Fibroblast of peridontal ligament (primary cell): ENCODE data around the gene RTP2.
A peak's percentile ranks its signal among the peaks of the same experiment; 100 is the strongest.

Experiments used
- DNase-seq: peaks from one replicate; pipeline ENCODE4 v3.0.0-alpha.2; 2010; ENCODE audit errors: extremely low read depth

RTP2 gene

DNA sequence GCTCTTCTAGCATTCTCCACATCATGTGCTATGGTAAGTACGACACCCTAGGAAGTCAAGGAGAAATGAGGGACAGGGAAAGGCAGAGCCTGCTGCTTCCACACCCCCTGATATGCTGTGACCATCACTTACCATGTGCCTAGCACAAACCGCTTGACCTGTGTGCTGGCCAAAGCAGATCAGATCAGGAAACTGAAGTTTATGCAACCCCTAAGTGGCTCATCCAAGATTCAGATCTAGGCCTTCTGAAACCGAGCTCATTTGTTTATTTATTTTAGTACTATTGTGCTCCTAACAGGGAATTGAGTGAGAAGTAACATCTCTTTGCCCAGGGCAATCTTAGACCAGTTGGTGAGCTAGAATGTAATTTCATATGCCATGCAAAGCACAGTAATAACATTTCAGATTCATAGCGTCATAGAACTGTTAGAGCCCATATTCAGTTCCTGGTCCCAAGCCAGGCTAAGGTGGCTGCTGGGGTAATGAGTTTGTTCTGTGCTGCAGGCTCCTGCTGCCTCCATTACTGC lies at the start of gene RTP2:
TSS of gene RTP2 (minus strand) at position 51 of the 527 bp plus-strand sequence. CDS start 429 bp downstream, outside the sequence.
- peak; percentile 38 for DNase-seq

- no peak for DNase-seq
Measured at GRCh38 chr3:187750513-187751123, 48.3 kb upstream of the RTP2 start.

DNA sequence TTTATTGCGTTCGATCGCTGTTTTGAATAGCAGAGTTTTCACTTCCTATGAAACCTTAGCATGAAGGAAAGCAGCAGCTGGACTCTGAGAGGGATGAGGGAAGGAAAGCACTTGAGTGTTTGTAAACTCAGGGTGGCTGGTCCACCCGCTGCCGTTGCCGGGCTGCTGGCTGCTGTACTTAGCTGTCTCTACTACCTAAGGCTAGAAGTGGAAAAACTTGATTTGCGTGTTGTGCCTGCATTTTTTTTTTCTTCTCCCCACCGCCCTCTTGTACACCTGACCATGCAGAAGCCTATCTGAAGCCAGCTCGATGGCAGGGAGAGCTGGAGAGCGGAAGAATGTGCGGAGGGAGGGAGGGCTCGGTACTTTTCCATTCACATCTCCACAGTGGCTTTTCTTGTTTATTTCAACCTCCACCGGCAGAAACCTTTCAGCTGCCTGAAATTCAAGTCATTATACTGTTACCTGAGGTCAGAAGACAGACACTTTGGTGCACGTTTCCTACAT lies 47.7 kb upstream of the RTP2 start:
- DNase-seq = peak; percentile 20

DNA sequence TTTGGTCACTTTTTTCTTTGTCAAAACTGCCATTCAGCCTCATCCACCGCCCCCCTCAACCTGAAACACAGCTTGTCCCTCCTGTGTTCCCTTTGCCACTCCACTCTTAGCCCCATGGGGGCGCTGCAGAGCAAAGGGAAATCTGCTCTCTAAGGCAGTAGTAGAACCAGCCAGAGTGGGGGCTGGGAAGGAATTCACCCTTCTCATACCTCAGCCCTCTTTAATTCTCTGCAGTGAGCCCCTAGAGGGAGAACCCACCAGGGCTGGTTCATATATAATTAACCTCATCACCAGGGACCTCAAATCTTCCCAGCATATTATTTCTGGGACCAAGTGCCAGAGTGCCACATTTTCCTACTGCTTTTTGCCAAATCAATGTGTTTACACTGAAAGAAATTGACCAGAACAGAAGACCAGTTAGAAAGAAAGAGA lies 45.7 kb upstream of the RTP2 start:
- peak; percentile 87 for DNase-seq

DNA sequence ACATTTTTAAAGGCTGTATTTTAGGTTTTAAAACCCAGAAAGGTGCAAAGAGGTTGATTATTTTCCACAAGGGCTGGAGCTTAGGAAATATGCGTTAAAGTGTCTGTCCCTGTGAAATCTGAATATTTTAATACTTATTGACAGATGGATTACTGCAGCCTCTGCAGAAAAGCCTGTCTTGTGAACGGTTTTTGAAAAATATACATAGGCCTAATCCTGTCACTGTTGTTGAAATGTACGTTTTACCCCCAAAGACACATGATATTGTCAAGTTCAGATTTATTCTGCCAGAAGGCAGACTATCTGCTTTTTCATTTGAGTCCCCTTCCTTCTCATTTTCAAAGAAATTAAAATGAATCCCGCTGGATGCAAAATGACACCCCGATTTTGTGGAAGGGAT lies 45.1 kb upstream of the RTP2 start:
- DNase-seq = no peak

- peak; percentile 65 for DNase-seq
Measured at GRCh38 chr3:187746442-187747281, 44.3 kb upstream of the RTP2 start.

GRCh38 chr3:187746059-187746441 lies 43.7 kb upstream of the RTP2 start:
- DNase-seq = peak; percentile 62

- DNase-seq = peak; percentile 99
Measured at GRCh38 chr3:187745201-187746058, 43.1 kb upstream of the RTP2 start, which contains the start of gene BCL6. TSS of gene BCL6 (minus strand) at chr3:187745468. CDS start at chr3:187733693, 11,775 bp downstream.

GRCh38 chr3:187744169-187745151 lies 42.1 kb upstream of the RTP2 start:
- DNase-seq = peak; percentile 64

DNA sequence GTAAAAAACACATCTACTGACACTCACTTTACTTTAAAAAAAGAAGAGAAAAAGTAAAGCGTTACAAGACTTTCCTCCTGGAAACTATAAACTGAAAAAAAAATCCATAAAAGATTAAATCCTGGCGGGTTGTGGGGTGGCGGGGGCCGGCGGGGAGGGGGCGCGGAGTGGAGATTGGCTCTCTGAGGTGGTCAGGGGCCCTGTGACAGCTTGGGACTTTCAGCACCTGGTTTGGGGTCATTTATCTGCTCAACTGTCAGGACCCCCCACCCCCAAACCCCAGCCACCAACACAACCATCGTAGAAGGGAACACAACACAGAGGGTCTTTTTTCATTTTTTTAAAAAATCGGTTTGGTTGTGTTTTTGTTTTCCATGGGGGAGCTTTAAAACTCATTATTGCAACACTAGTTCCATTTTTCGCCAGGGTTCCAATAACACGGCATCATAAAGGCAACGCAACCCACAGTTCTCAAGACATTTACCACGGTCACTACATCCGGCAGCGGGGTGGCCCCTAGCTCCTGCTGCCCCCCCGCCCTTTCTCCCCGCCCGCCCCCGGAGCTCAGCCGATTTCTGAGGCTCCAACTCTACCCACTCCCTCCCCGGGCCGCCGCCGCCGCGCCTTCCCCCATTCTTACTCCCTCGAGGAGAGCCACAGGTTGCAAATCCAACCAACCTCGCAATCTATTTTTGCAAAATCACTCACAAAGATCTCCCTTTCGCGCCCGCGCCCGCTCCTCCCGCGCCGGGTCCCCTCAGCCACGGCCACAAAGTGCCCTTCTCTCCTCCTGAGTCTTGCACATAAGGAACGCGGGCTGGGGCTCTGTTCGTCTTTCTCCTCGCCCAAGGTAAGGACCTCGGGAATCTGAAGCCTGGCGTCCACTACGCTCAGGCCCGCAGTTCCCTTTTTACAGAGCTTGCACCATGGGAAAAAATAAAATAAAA lies 41.1 kb upstream of the RTP2 start:
- DNase-seq = peak; percentile 68

DNA sequence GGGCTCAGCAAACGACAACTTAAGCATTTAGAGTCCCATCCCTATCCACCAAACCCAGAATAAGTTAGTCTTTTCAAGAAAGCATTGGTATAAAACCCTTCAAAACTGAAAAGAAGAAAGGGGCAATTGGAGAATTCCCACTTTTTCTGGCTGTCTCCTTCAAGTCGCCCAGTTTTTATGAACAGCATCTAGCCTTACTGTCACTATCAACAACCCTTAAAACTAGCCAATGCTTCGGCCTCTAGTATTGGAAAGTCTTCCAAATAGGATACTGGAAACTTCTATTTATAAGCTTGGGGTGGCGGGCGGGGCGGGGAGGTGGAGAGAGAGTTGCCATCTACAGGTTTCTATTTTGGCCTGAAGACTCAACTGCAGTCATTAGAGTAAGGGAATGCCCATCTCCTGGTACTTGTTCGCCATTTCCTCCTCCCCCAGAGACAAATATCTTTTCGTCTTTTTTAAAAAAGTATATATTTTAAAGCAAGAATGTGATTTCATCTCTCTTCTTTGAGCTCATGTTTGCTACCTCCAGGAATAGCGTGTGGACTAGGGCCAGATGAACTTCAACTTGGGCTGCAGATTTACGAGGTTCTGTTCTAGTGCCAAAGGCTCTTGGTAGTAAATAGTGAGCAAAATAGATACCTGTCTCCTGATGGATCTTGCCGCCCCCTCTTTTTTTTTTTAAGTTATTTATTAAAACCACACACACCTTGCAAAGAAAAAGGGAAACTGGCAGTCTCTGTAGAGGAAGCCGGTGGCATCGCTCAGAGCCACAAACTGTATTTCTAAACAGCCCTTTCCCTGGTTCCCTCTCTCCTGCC lies 40.2 kb upstream of the RTP2 start:
- DNase-seq = peak; percentile 33

DNA sequence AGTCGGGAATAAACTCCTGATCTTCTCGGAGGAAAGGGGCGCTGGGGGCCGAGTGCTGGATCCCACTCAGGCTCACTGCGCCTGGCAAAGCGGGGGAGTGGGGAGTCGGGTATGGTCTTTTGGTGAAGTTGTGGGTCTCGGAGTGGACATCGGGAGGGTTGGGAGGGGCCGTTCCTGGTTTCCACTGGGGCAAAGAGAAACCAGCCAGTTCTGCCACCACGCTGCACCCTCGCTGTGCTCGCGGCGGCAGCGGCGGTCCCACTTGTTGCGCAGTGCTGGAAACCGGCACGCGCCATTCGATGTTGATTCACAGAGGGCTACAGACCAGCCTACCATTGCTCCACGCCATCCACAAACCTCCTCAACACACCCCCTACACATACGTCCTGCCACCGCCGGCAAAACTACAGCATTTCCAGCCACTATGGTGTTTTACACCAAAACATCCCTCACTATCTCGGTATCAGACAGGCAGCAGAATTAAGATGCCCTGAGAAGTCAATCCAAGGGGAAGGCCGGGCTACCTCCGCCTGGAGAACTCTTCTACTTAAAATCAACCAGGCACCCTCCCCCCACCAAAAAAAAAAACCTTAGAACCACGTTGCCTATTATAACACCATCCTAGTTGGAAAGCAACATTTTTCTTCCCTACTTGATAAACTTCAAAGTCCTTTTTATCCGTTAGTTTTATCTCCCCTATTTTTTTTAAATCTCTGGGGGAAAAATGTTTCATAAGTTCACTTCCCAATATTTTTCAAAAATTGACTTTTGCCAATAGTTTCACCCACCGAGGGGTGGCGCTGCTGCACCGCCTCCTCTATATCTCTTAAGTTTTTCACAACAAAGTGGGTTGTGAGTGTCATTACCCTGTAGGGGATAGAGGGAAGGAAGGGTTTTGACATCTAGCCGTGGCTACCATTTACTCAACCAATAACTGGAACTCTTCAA lies 39.3 kb upstream of the RTP2 start:
- peak; percentile 89 for DNase-seq

GRCh38 chr3:187740421-187741399 lies 38.4 kb upstream of the RTP2 start:
- peak; percentile 95 for DNase-seq

GRCh38 chr3:187739561-187740332 lies 37.4 kb upstream of the RTP2 start:
- peak; percentile 91 for DNase-seq

DNA sequence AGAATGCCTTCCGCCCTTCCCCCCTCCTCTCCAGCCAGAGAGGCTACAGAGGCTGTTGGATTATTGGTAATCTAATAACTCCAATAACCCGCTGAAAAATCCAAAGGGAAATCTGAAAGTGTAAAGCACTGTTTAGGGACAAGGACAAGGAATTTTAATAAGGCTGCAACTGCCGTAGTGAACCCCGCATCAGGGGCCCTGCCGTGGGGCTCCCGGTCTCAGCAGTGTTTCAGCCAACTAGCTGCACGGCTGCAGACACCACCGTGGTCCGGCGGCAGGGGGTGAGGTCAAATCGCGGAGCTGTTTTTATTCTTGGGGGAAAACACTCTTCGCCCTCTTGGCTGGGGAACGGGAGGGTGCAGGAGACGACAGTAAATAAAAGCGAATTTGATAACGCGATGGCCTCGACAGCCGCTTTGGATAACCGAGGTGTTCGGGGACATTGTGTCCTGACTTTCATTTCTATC lies 36.8 kb upstream of the RTP2 start:
- no peak for DNase-seq
